GM21723 (cell line): Measurements from ENCODE around the gene PCMT1.
"Not testable (repeated sequence)": the region's sequence is repeated elsewhere in the genome, so short reads cannot be mapped to it uniquely, and the experiment has no call there.

Experiments
- ATAC-seq: cut with Tn5 transposase; IDR thresholded peaks from one replicate; pipeline ENCODE4 v1.9.1; 2021; ENCODE audit warnings: mild to moderate bottlenecking, moderate library complexity; ENCODE audit not compliant: unreplicated experiment

PCMT1 gene

GRCh38 chr6:149852881-149853280 lies 103.3 kb downstream of the PCMT1 start:
- no peak for ATAC-seq

- ATAC-seq: not testable (repeated sequence)
Observed at GRCh38 chr6:149854017-149854416, 104.5 kb downstream of the PCMT1 start.

- no peak for ATAC-seq
Observed at GRCh38 chr6:149854532-149854931, 105.0 kb downstream of the PCMT1 start.

- ATAC-seq: no peak
Observed at GRCh38 chr6:149855040-149855654, 105.6 kb downstream of the PCMT1 start.

- no peak for ATAC-seq
Observed at GRCh38 chr6:149855741-149856140, 106.2 kb downstream of the PCMT1 start.

GRCh38 chr6:149856256-149856994 lies 106.9 kb downstream of the PCMT1 start:
- ATAC-seq: no peak

- ATAC-seq: no peak
Observed at GRCh38 chr6:149857541-149857940, 108.0 kb downstream of the PCMT1 start.

GRCh38 chr6:149859368-149859767 lies 109.8 kb downstream of the PCMT1 start:
- ATAC-seq: no peak

- no peak for ATAC-seq
Observed at GRCh38 chr6:149859938-149860337, 110.4 kb downstream of the PCMT1 start.

- no peak for ATAC-seq
Observed at GRCh38 chr6:149860513-149860833, 110.9 kb downstream of the PCMT1 start.
